H9 (cell line): Measurements from ENCODE around the gene SPINT3. TPM values are rescaled to one million over a fixed set of nuclear protein-coding genes. Genes with fewer than 3 reads are reported as not detected.

Experiments
- DNase-seq: peaks from one replicate; pipeline ENCODE4 v3.0.0-alpha.2; 2017
- H2AFZ ChIP-seq: one replicate; pipeline ENCODE4 v1.6.1; 2013; ENCODE audit warnings: mild to moderate bottlenecking, low read length, control low read depth, moderate library complexity
- H2AK5ac ChIP-seq: 2 replicates; pipeline ENCODE4 v1.6.1; 2013; ENCODE audit warnings: low read length, control low read depth, mixed read lengths; ENCODE audit not compliant: insufficient read length
- H2BK120ac ChIP-seq: one replicate; pipeline ENCODE4 v1.6.1; 2013; ENCODE audit warnings: low read depth, mild to moderate bottlenecking, low read length, control low read depth, inconsistent platforms; ENCODE audit not compliant: poor library complexity, severe bottlenecking
- H2BK12ac ChIP-seq: 2 replicates; pipeline ENCODE4 v1.6.1; 2013; ENCODE audit warnings: low read length, control low read depth, mixed read lengths, low read depth; ENCODE audit not compliant: insufficient read length
- H2BK15ac ChIP-seq: 2 replicates; pipeline ENCODE4 v1.6.1; 2013; ENCODE audit warnings: low read depth, low read length, control low read depth
- H2BK20ac ChIP-seq: one replicate; pipeline ENCODE4 v1.6.1; 2013; ENCODE audit warnings: low read depth, mild to moderate bottlenecking, low read length, control low read depth, inconsistent platforms; ENCODE audit not compliant: poor library complexity, severe bottlenecking
- H2BK5ac ChIP-seq: 2 replicates; pipeline ENCODE4 v1.6.1; 2013; ENCODE audit warnings: low read length, control low read depth, mixed read lengths; ENCODE audit not compliant: insufficient read length
- H3K14ac ChIP-seq: 2 replicates; pipeline ENCODE4 v1.6.1; 2013; ENCODE audit warnings: low read length, control low read depth; ENCODE audit not compliant: insufficient read depth
- H3K18ac ChIP-seq: 2 replicates; pipeline ENCODE4 v1.6.1; 2013; ENCODE audit warnings: low read depth, mild to moderate bottlenecking, mixed read lengths, low read length, control low read depth; ENCODE audit not compliant: insufficient read length
- H3K23ac ChIP-seq: 2 replicates; pipeline ENCODE4 v1.6.1; 2013; ENCODE audit warnings: low read length, control low read depth, mixed read lengths, low read depth; ENCODE audit not compliant: insufficient read length
- H3K23me2 ChIP-seq: 2 replicates; pipeline ENCODE4 v1.6.1; 2013; ENCODE audit warnings: low read depth, mild to moderate bottlenecking, mixed read lengths, low read length, control low read depth; ENCODE audit not compliant: insufficient read length, poor library complexity, severe bottlenecking
- H3K27ac ChIP-seq: 2 replicates; pipeline ENCODE4 v1.5.1; 2013; ENCODE audit warnings: low read length, control low read depth, mixed read lengths, low read depth; ENCODE audit not compliant: insufficient read length
- H3K27me3 ChIP-seq: 2 replicates; pipeline ENCODE4 v1.6.1; 2013; ENCODE audit warnings: low read length, control low read depth, inconsistent platforms; ENCODE audit not compliant: insufficient read depth
- H3K4ac ChIP-seq: 2 replicates; pipeline ENCODE4 v1.6.1; 2013; ENCODE audit warnings: low read depth, mild to moderate bottlenecking, control low read depth, inconsistent platforms, low read length, moderate library complexity
- H3K4me1 ChIP-seq: 2 replicates; pipeline ENCODE4 v1.6.1; 2013; ENCODE audit warnings: low read length, control low read depth, inconsistent platforms; ENCODE audit not compliant: insufficient read depth
- H3K4me2 ChIP-seq: 2 replicates; pipeline ENCODE4 v1.6.1; 2013; ENCODE audit warnings: low read length, control low read depth, mixed read lengths; ENCODE audit not compliant: insufficient read length, insufficient read depth
- H3K56ac ChIP-seq: 2 replicates; pipeline ENCODE4 v1.6.1; 2013; ENCODE audit warnings: low read depth, mild to moderate bottlenecking, mixed read lengths, low read length, control low read depth; ENCODE audit not compliant: insufficient read length
- H3K79me1 ChIP-seq: 2 replicates; pipeline ENCODE4 v1.6.1; 2013; ENCODE audit warnings: low read depth, mild to moderate bottlenecking, moderate library complexity, low read length, control low read depth, inconsistent platforms; ENCODE audit not compliant: insufficient read depth, poor library complexity, severe bottlenecking
- H3K79me2 ChIP-seq: 2 replicates; pipeline ENCODE4 v1.6.1; 2013; ENCODE audit warnings: low read length, control low read depth, inconsistent platforms; ENCODE audit not compliant: insufficient read depth
- H3K9ac ChIP-seq: 2 replicates; pipeline ENCODE4 v1.6.1; 2013; ENCODE audit warnings: low read length, control low read depth, mixed read lengths; ENCODE audit not compliant: insufficient read length; ENCODE audit errors: extremely low read depth
- H3K9me3 ChIP-seq: one replicate; pipeline ENCODE4 v1.6.1; 2013; ENCODE audit warnings: low read depth, low read length, inconsistent platforms; ENCODE audit not compliant: control insufficient read depth
- H3T11ph ChIP-seq: one replicate; pipeline ENCODE4 v1.6.1; 2013; ENCODE audit warnings: mild to moderate bottlenecking, low read length, control low read depth, inconsistent platforms
- H4K20me1 ChIP-seq: one replicate; pipeline ENCODE4 v1.6.1; 2013; ENCODE audit not compliant: control insufficient read depth, insufficient read length, insufficient read depth
- H4K5ac ChIP-seq: 2 replicates; pipeline ENCODE4 v1.6.1; 2013; ENCODE audit warnings: low read depth, mild to moderate bottlenecking, mixed read lengths, low read length, control low read depth; ENCODE audit not compliant: insufficient read length
- H4K8ac ChIP-seq: replicated peaks from 2 replicates; pipeline ENCODE4 v1.6.1; 2013; ENCODE audit warnings: low read length, control low read depth, mixed read lengths, low read depth; ENCODE audit not compliant: insufficient read length
- H4K91ac ChIP-seq: 2 replicates; pipeline ENCODE4 v1.6.1; 2013; ENCODE audit warnings: low read depth, mild to moderate bottlenecking, moderate library complexity, mixed read lengths, low read length, control low read depth; ENCODE audit not compliant: insufficient read length
- H3K27ac Mint-ChIP-seq, 3 experiments: 2 replicates in 2 of 3; 3 replicates in 1 of 3; pipeline ENCODE4 v1.8.0; 2020 to 2021; ENCODE audit warnings: mixed read lengths in 3 of 3, mild to moderate bottlenecking in 1 of 3, moderate library complexity in 1 of 3
- H3K27me3 Mint-ChIP-seq: 2 replicates; pipeline ENCODE4 v1.8.0; 2021; ENCODE audit warnings: low read depth, mild to moderate bottlenecking, moderate library complexity, mixed read lengths
- H3K36me3 Mint-ChIP-seq, 3 experiments: 2 replicates in 2 of 3; 3 replicates in 1 of 3; pipeline ENCODE4 v1.8.0; 2020 to 2021; ENCODE audit warnings: low read depth in 3 of 3, mixed read lengths in 3 of 3; ENCODE audit not compliant: insufficient read depth in 1 of 3
- H3K4me1 Mint-ChIP-seq, 2 experiments: 2 replicates each; pipeline ENCODE4 v1.8.0; 2020; ENCODE audit warnings: mixed read lengths in 2 of 2
- H3K4me3 Mint-ChIP-seq, 2 experiments: 2 replicates in 1 of 2; 3 replicates in 1 of 2; pipeline ENCODE4 v1.8.0; 2020 to 2021; ENCODE audit warnings: mild to moderate bottlenecking in 2 of 2, mixed read lengths in 2 of 2, moderate library complexity in 1 of 2
- H3K9me3 Mint-ChIP-seq, 2 experiments: 2 replicates in 1 of 2; 3 replicates in 1 of 2; pipeline ENCODE4 v1.8.0; 2020; ENCODE audit warnings: mild to moderate bottlenecking in 2 of 2, mixed read lengths in 2 of 2, moderate library complexity in 1 of 2
- CTCF ChIP-seq: fragments of 200-600 bp; sonication (generic); conservative IDR thresholded peaks from 3 replicates; pipeline ENCODE4 v1.8.0; 2021; ENCODE audit warnings: antibody characterized with exemption, mild to moderate bottlenecking
- WGBS: extraction: QIAGEN DNeasy Blood & Tissue Kit; methylation state at CpG from one replicate; pipeline ENCODE4 v1.1.7; 2013; ENCODE audit warnings: missing lambda C conversion rate, low lambda C conversion rate, mixed read lengths; ENCODE audit not compliant: insufficient read length; ENCODE audit errors: extremely low coverage; 5-methylcytosine and 5-hydroxymethylcytosine counted together
- total RNA-seq: library from RNA; stranded (reverse); gene quantifications from 2 replicates; pipeline ENCODE4 v1.2.1, GENCODE V29; 2021

Gene SPINT3
- total RNA-seq, 1 experiment from 2014 or later, result not detected

- Histone ChIP-seq H2BK20ac (no peak overlapping the region), H3K23ac (no peak overlapping the region), H3K79me2 (no peaks in the 10 kb centered on the region), H3K23me2 (peaks cover 5% of the 10 kb centered on the region), H3T11ph (no peak overlapping the region), H3K4ac (no peak overlapping the region), H2BK5ac (no peak overlapping the region), H4K20me1 (no peaks in the 10 kb centered on the region), H3K14ac (peak overlapping the region; percentile 27), H3K56ac (no peak overlapping the region), H3K4me1 (peaks cover 7% of the 10 kb centered on the region; the same call in 1 of the 2 replicates), H3K9ac (no peak overlapping the region), H4K91ac (no peak overlapping the region), H2AK5ac (no peak overlapping the region), H3K27ac (no peak overlapping the region), H3K9me3 (no peaks in the 10 kb centered on the region), H3K18ac (peak overlapping the region; percentile 88), H2BK12ac (no peak overlapping the region), H2AFZ (no peak overlapping the region), H4K5ac (no peak overlapping the region), H2BK15ac (no peak overlapping the region), H3K27me3 (no peaks in the 10 kb centered on the region), H4K8ac (no peak overlapping the region), H2BK120ac (no peak overlapping the region), H3K4me2 (peak overlapping the region; percentile 57), H3K79me1 (no peaks in the 10 kb centered on the region)
- Mint-ChIP-seq H3K9me3 (no peaks in the 10 kb centered on the region), H3K36me3 (no peaks in the 10 kb centered on the region), H3K4me3 (peak overlapping the region; percentile 59 to 72), H3K27me3 (peaks cover 6% of the 10 kb centered on the region; the same call in 1 of the 2 replicates), H3K27ac (no peak overlapping the region; a peak in 2 of 7 replicates), H3K4me1 (peaks cover 25 to 26% of the 10 kb centered on the region in 2 experiments)
- DNase-seq, result peak; percentile 72
- peak; percentile 76 for TF ChIP-seq CTCF
- no CpG with 5 or more reads among the region's 20 CpGs for WGBS
Measured at GRCh38 chr20:45487231-45487635, 28.2 kb downstream of the SPINT3 start.
